CD4-positive, alpha-beta T cell (primary cell): ENCODE data around the gene CNGA3. TPM values are rescaled to one million over a fixed set of nuclear protein-coding genes. Genes with fewer than 3 reads are reported as not detected.

Source experiments
- ATAC-seq: fragments of 200-7000 bp; cut with Tn5 transposase; one replicate; pipeline ENCODE4 v1.10.0; 2022; ENCODE audit warnings: mild to moderate bottlenecking; ENCODE audit not compliant: poor library complexity
- CTCF ChIA-PET: fragments of 350-600 bp; sonication (Branson Sonifier 250); formaldehyde crosslinking; loops from one replicate; lab custom pipeline; 2021; ENCODE audit warnings: antibody characterized with exemption, inconsistent platforms; lab: Charles Lee
- POLR2A ChIA-PET: fragments of 350-600 bp; sonication (Branson Sonifier 250); formaldehyde crosslinking; loops from one replicate; lab custom pipeline; 2021; ENCODE audit warnings: antibody characterized with exemption, inconsistent platforms; lab: Charles Lee
- DNase-seq, 14 experiments: peaks; one replicate each; pipeline ENCODE4 v3.0.0-alpha.2; 2013 to 2020; ENCODE audit warnings: mixed read lengths in 2 of 14
- H3K27ac ChIP-seq, 2 donors: one replicate each; pipeline versions ENCODE4 v1.5.1 to v1.7.0; 2013; ENCODE audit warnings: low read length in 2 of 2, low read depth in 1 of 2, mild to moderate bottlenecking in 1 of 2
- H3K27me3 ChIP-seq, 2 experiments: 1 replicate in 1 of 2; 2 replicates in 1 of 2; pipeline versions ENCODE4 v1.6.1 to v1.7.0; 2013; ENCODE audit warnings: low read length in 2 of 2, control low read depth in 1 of 2, mild to moderate bottlenecking in 1 of 2, moderate library complexity in 1 of 2; ENCODE audit not compliant: insufficient read depth in 2 of 2, control insufficient read depth in 1 of 2
- H3K36me3 ChIP-seq: one replicate; pipeline ENCODE4 v1.6.1; 2013; ENCODE audit warnings: low read length, control low read depth; ENCODE audit not compliant: insufficient read depth
- H3K4me1 ChIP-seq: one replicate; pipeline ENCODE4 v1.6.1; 2013; ENCODE audit warnings: low read length, control low read depth; ENCODE audit not compliant: insufficient read depth
- H3K4me3 ChIP-seq: one replicate; pipeline ENCODE4 v1.5.1; 2013; ENCODE audit warnings: mild to moderate bottlenecking, low read length, moderate library complexity
- H3K9me3 ChIP-seq, 2 experiments: 1 replicate in 1 of 2; 2 replicates in 1 of 2; pipeline versions ENCODE4 v1.6.1 to v1.7.0; 2013; ENCODE audit warnings: low read length in 2 of 2, mild to moderate bottlenecking in 2 of 2, control low read depth in 1 of 2, moderate library complexity in 1 of 2; ENCODE audit not compliant: control insufficient read depth in 1 of 2, insufficient read depth in 1 of 2
- H3K27ac Mint-ChIP-seq: one replicate; pipeline ENCODE4 v1.8.0; 2020; ENCODE audit warnings: mixed read lengths
- H3K27me3 Mint-ChIP-seq: one replicate; pipeline ENCODE4 v1.8.0; 2021; ENCODE audit warnings: mixed read lengths
- H3K36me3 Mint-ChIP-seq: one replicate; pipeline ENCODE4 v1.8.0; 2021; ENCODE audit warnings: low read depth, mixed read lengths
- H3K4me1 Mint-ChIP-seq: one replicate; pipeline ENCODE4 v1.8.0; 2021; ENCODE audit warnings: low read depth, mixed read lengths
- H3K4me3 Mint-ChIP-seq: one replicate; pipeline ENCODE4 v1.8.0; 2020; ENCODE audit warnings: mild to moderate bottlenecking, mixed read lengths
- H3K9me3 Mint-ChIP-seq: one replicate; pipeline ENCODE4 v1.8.0; 2020; ENCODE audit warnings: mixed read lengths
- intact Hi-C, 2 experiments: fragments of 100-400 bp; cut with DNase I in 1 of 2; cut with micrococcal nuclease in 1 of 2; formaldehyde crosslinking; loops; one replicate each; pipeline versions ENCODE4 v1.15.1 to v1.9.0; 2023 to 2025; cut with DNase I, micrococcal nuclease
- total RNA-seq, 174 experiments: library from RNA in 2 of 174; stranded (reverse) in 2 of 174; gene quantifications; one replicate each; pipeline ENCODE4 v1.2.3 and lab custom pipeline; 2021 to 2026
- TF ChIP-seq, protein P1 (sequence below): fragments of 200-600 bp; IDR thresholded peaks from one replicate; pipeline ENCODE4 v1.8.0; 2022; ENCODE audit warnings: antibody characterized with exemption, mild to moderate bottlenecking

Gene CNGA3
- total RNA-seq, 2 experiments from 2014 or later = not detected

DNA sequence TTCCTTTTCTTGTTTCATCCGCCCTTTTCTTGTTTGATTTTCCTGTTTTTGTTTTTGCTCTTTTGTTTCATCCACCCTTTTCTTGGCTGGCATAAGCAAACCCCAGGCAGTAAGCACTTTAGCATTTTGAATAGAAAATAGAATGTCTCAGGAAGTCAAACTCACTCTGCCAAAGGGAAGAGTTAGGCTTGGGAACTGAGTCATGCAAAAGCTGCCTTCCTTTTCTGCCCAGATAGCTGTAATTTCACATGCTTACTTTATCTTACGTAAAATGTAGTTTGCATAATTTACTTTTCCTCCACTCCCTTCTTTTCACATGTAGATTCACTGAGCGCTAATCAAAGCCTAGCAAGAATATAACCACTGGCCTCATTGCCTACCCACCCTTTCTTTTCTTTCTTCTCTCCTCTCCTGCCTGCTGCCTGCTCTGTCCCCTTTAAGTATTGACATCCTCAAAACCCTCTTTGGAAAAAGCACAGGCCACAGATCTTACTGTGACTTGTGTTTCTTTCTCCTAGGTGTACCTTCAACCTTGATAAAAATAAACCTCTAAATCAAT is 48.4 kb downstream of the CNGA3 start:
- ChIA-PET POLR2A (no interaction called here), CTCF (interaction anchor here (0.6 kb wide), 1 partner anchor 537 kb away, joined by 3 read pairs; no protein-coding TSS in a partner anchor)
- Histone ChIP-seq H3K27me3 (peaks cover 0 to 13% of the 10 kb centered on the region in 2 experiments), H3K9me3 (no peaks in the 10 kb centered on the region), H3K4me1 (no peaks in the 10 kb centered on the region), H3K27ac (no peak overlapping the region), H3K36me3 (no peaks in the 10 kb centered on the region), H3K4me3 (no peak overlapping the region)
- intact Hi-C loops = no loop called here
- H3K9me3 Mint-ChIP-seq = no peaks in the 10 kb centered on the region
- DNase-seq (no peak), ATAC-seq (no peak)
- peaks cover 28% of the 10 kb centered on the region for H3K27me3 Mint-ChIP-seq
- no peak overlapping the region for H3K27ac Mint-ChIP-seq
- H3K4me1 Mint-ChIP-seq = no peaks in the 10 kb centered on the region
- TF ChIP-seq, protein P1, sequence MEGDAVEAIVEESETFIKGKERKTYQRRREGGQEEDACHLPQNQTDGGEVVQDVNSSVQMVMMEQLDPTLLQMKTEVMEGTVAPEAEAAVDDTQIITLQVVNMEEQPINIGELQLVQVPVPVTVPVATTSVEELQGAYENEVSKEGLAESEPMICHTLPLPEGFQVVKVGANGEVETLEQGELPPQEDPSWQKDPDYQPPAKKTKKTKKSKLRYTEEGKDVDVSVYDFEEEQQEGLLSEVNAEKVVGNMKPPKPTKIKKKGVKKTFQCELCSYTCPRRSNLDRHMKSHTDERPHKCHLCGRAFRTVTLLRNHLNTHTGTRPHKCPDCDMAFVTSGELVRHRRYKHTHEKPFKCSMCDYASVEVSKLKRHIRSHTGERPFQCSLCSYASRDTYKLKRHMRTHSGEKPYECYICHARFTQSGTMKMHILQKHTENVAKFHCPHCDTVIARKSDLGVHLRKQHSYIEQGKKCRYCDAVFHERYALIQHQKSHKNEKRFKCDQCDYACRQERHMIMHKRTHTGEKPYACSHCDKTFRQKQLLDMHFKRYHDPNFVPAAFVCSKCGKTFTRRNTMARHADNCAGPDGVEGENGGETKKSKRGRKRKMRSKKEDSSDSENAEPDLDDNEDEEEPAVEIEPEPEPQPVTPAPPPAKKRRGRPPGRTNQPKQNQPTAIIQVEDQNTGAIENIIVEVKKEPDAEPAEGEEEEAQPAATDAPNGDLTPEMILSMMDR = no peak
- no peaks in the 10 kb centered on the region for H3K36me3 Mint-ChIP-seq
- H3K4me3 Mint-ChIP-seq = no peak overlapping the region

DNA sequence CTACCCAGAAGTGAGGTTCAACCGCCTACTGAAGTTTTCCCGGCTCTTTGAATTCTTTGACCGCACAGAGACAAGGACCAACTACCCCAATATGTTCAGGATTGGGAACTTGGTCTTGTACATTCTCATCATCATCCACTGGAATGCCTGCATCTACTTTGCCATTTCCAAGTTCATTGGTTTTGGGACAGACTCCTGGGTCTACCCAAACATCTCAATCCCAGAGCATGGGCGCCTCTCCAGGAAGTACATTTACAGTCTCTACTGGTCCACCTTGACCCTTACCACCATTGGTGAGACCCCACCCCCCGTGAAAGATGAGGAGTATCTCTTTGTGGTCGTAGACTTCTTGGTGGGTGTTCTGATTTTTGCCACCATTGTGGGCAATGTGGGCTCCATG is 49.7 kb downstream of the CNGA3 start:
- no peaks in the 10 kb centered on the region for H3K36me3 Mint-ChIP-seq
- H3K9me3 Mint-ChIP-seq = no peaks in the 10 kb centered on the region
- no peak overlapping the region for H3K4me3 Mint-ChIP-seq
- H3K27me3 ChIP-seq = peaks cover 0 to 13% of the 10 kb centered on the region in 2 experiments
- no peaks in the 10 kb centered on the region for H3K9me3 ChIP-seq
- no peaks in the 10 kb centered on the region for H3K4me1 Mint-ChIP-seq
- no peaks in the 10 kb centered on the region for H3K36me3 ChIP-seq
- H3K27me3 Mint-ChIP-seq = peaks cover 28% of the 10 kb centered on the region
- intact Hi-C loops = no loop called here
- ChIA-PET POLR2A (no interaction called here), CTCF (no interaction called here)
- TF ChIP-seq, protein P1 = no peak
- H3K27ac ChIP-seq = no peak overlapping the region
- no peaks in the 10 kb centered on the region for H3K4me1 ChIP-seq
- no peak for ATAC-seq
- H3K4me3 ChIP-seq = no peak overlapping the region
- DNase-seq = no peak
- H3K27ac Mint-ChIP-seq = no peak overlapping the region

DNA sequence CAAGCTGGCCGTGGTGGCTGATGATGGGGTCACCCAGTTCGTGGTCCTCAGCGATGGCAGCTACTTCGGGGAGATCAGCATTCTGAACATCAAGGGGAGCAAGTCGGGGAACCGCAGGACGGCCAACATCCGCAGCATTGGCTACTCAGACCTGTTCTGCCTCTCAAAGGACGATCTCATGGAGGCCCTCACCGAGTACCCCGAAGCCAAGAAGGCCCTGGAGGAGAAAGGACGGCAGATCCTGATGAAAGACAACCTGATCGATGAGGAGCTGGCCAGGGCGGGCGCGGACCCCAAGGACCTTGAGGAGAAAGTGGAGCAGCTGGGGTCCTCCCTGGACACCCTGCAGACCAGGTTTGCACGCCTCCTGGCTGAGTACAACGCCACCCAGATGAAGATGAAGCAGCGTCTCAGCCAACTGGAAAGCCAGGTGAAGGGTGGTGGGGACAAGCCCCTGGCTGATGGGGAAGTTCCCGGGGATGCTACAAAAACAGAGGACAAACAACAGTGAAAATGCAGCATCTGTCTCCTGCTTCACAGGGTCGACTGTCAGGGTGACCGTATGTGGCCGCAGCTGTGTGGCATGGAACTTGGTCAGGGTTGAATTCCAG is 50.6 kb downstream of the CNGA3 start:
- TF ChIP-seq, protein P1 = no peak
- ChIA-PET POLR2A (no interaction called here), CTCF (interaction anchor here (1.3 kb wide), 1 partner anchor 12 kb away, joined by 4 read pairs; no protein-coding TSS in a partner anchor)
- H3K27ac Mint-ChIP-seq = no peak overlapping the region
- DNase-seq (no peak), ATAC-seq (no peak)
- no peaks in the 10 kb centered on the region for H3K4me1 ChIP-seq
- peaks cover 28% of the 10 kb centered on the region for H3K27me3 Mint-ChIP-seq
- H3K4me1 Mint-ChIP-seq = no peaks in the 10 kb centered on the region
- H3K9me3 Mint-ChIP-seq = no peaks in the 10 kb centered on the region
- H3K4me3 Mint-ChIP-seq = no peak overlapping the region
- H3K4me3 ChIP-seq = no peak overlapping the region
- no peaks in the 10 kb centered on the region for H3K36me3 Mint-ChIP-seq
- H3K27me3 ChIP-seq = peaks cover 0 to 13% of the 10 kb centered on the region in 2 experiments
- intact Hi-C loops = no loop called here
- no peaks in the 10 kb centered on the region for H3K9me3 ChIP-seq
- H3K36me3 ChIP-seq = no peaks in the 10 kb centered on the region
- no peak overlapping the region for H3K27ac ChIP-seq
